Measurements from ENCODE around the gene THRB. TPM values are rescaled to one million over a fixed set of nuclear protein-coding genes. Genes with fewer than 3 reads are reported as not detected.
A peak's percentile ranks its signal among the peaks of the same experiment; 100 is the strongest.

The THRB gene
- total RNA-seq, 1 donor = 0.36 TPM

DNA sequence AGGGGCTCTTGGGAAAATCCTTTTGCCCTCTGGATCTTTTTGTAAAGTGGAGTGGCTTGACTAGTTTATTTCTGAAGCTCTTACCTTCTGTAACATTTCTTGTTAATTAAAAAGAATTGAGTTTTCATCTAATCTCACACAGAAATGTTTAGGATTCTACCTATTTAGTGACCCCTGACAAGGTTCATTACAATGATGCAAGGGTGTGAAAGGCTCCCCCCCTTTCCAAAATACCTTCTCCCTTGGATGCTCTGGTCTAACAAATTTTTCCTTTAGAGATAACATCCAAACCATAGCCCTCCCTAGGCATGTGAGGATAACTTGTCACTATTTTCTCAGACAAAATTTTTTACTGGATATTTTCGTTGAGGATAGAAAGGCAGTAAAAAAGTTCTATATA is 223.9 kb downstream of the THRB start:
- Histone ChIP-seq H2AFZ (ENCODE audit: low read length) (no peak overlapping the region), H3K27ac (ENCODE audit: low read depth, low read length) (no peak overlapping the region), H3K27me3 (ENCODE audit: insufficient read depth, low read length) (peaks cover 7% of the 10 kb centered on the region), H3K4me1 (ENCODE audit: insufficient read depth, low read length) (no peaks in the 10 kb centered on the region), H3K36me3 (ENCODE audit: insufficient read depth, low read length) (no peaks in the 10 kb centered on the region), H3K9me3 (ENCODE audit: low read depth, low read length) (no peaks in the 10 kb centered on the region), H4K20me1 (ENCODE audit: insufficient read depth, low read length) (no peaks in the 10 kb centered on the region), H3K79me2 (ENCODE audit: insufficient read depth, low read length) (no peaks in the 10 kb centered on the region), H3K4me2 (ENCODE audit: insufficient read depth, low read length) (no peak overlapping the region), H3K4me3 (ENCODE audit: insufficient read depth, low read length) (no peak overlapping the region)
- DNase-seq (ENCODE audit: insufficient read length, low spot score, missing footprints) = no peak
- TF ChIP-seq CTCF (IDR thresholded peaks at IDR 0.05; ENCODE audit: extremely low read depth, low read depth, low read length) = no peak

GRCh38 chr3:24270204-24270691 is 224.4 kb downstream of the THRB start:
- no peaks in the 10 kb centered on the region for H3K4me1 ChIP-seq (ENCODE audit: insufficient read depth, low read length)
- no peak overlapping the region for H2AFZ ChIP-seq (ENCODE audit: low read length)
- H3K27ac ChIP-seq (ENCODE audit: low read depth, low read length) = no peak overlapping the region
- H4K20me1 ChIP-seq (ENCODE audit: insufficient read depth, low read length) = no peaks in the 10 kb centered on the region
- peak; percentile 58 for DNase-seq (ENCODE audit: insufficient read length, low spot score, missing footprints)
- H3K4me3 ChIP-seq (ENCODE audit: insufficient read depth, low read length) = no peak overlapping the region
- H3K27me3 ChIP-seq (ENCODE audit: insufficient read depth, low read length) = peaks cover 7% of the 10 kb centered on the region
- no peaks in the 10 kb centered on the region for H3K9me3 ChIP-seq (ENCODE audit: low read depth, low read length)
- no peaks in the 10 kb centered on the region for H3K36me3 ChIP-seq (ENCODE audit: insufficient read depth, low read length)
- no peak for TF ChIP-seq CTCF (IDR thresholded peaks at IDR 0.05; ENCODE audit: extremely low read depth, low read depth, low read length)
- no peak overlapping the region for H3K4me2 ChIP-seq (ENCODE audit: insufficient read depth, low read length)
- no peaks in the 10 kb centered on the region for H3K79me2 ChIP-seq (ENCODE audit: insufficient read depth, low read length)

GRCh38 chr3:24264748-24265158 is 229.9 kb downstream of the THRB start:
- DNase-seq (ENCODE audit: insufficient read length, low spot score, missing footprints) = no peak
- Histone ChIP-seq H3K27ac (ENCODE audit: low read depth, low read length) (no peak overlapping the region), H4K20me1 (ENCODE audit: insufficient read depth, low read length) (no peaks in the 10 kb centered on the region), H3K4me2 (ENCODE audit: insufficient read depth, low read length) (no peak overlapping the region), H3K36me3 (ENCODE audit: insufficient read depth, low read length) (no peaks in the 10 kb centered on the region), H3K4me1 (ENCODE audit: insufficient read depth, low read length) (no peaks in the 10 kb centered on the region), H3K27me3 (ENCODE audit: insufficient read depth, low read length) (peaks cover 31% of the 10 kb centered on the region), H3K9me3 (ENCODE audit: low read depth, low read length) (no peaks in the 10 kb centered on the region), H3K4me3 (ENCODE audit: insufficient read depth, low read length) (no peak overlapping the region), H3K79me2 (ENCODE audit: insufficient read depth, low read length) (no peaks in the 10 kb centered on the region), H2AFZ (ENCODE audit: low read length) (no peak overlapping the region)
- TF ChIP-seq CTCF (IDR thresholded peaks at IDR 0.05; ENCODE audit: extremely low read depth, low read depth, low read length) = peak; percentile 81

GRCh38 chr3:24264011-24264410 is 230.6 kb downstream of the THRB start:
- H3K9me3 ChIP-seq (ENCODE audit: low read depth, low read length) = no peaks in the 10 kb centered on the region

More at GRCh38 chr3:24264011-24264410, 230.6 kb downstream of the THRB start:
- Histone ChIP-seq H3K27me3 (ENCODE audit: insufficient read depth, low read length) (peaks cover 35% of the 10 kb centered on the region), H3K27ac (ENCODE audit: low read depth, low read length) (no peak overlapping the region), H4K20me1 (ENCODE audit: insufficient read depth, low read length) (no peaks in the 10 kb centered on the region), H3K4me3 (ENCODE audit: insufficient read depth, low read length) (no peak overlapping the region), H3K4me2 (ENCODE audit: insufficient read depth, low read length) (no peak overlapping the region), H3K36me3 (ENCODE audit: insufficient read depth, low read length) (no peaks in the 10 kb centered on the region), H2AFZ (ENCODE audit: low read length) (no peak overlapping the region), H3K79me2 (ENCODE audit: insufficient read depth, low read length) (no peaks in the 10 kb centered on the region), H3K4me1 (ENCODE audit: insufficient read depth, low read length) (no peaks in the 10 kb centered on the region)
- TF ChIP-seq CTCF (IDR thresholded peaks at IDR 0.05; ENCODE audit: extremely low read depth, low read depth, low read length) = no peak
- no peak for DNase-seq (ENCODE audit: insufficient read length, low spot score, missing footprints)

Measured in osteoblast (primary cell).